ENCODE data around the gene CASP6.

Gene CASP6

DNA sequence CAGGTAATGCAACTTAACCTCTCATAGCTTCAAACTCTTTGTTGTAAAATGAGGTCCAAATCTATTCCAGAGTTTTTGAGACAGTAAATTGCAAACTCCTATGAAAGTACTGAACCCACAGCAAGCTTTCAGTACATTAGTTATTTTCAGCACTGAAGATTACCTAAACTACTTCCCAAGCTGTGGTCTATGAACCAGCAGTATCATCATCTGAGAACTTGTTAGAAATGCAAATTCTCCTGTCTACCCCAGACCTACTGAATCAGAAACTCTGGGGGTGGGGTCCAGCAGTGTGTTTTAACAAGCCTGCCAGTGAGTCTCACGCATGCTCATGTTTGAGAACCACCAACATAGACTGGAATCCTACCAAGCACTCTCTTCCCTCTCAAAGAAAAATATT lies 5.7 kb upstream of the CASP6 start:
- peaks cover 34% of the 10 kb centered on the region for H3K36me3 ChIP-seq (ENCODE audit: control insufficient read depth, low read depth, low read length)
- no peaks in the 10 kb centered on the region for H3K27me3 ChIP-seq (ENCODE audit: control insufficient read depth, insufficient read depth, low read length)
- no peak overlapping the region for H3K27ac ChIP-seq (ENCODE audit: low read length)
- no peak overlapping the region for H3K9ac ChIP-seq (ENCODE audit: low read length)
- H3K9me3 ChIP-seq (ENCODE audit: control insufficient read depth, low read depth, low read length), result no peaks in the 10 kb centered on the region
- no peak overlapping the region for H3K4me3 ChIP-seq (ENCODE audit: low read length)
- H3K4me1 ChIP-seq (ENCODE audit: control insufficient read depth, low read depth, low read length), result no peaks in the 10 kb centered on the region

DNA sequence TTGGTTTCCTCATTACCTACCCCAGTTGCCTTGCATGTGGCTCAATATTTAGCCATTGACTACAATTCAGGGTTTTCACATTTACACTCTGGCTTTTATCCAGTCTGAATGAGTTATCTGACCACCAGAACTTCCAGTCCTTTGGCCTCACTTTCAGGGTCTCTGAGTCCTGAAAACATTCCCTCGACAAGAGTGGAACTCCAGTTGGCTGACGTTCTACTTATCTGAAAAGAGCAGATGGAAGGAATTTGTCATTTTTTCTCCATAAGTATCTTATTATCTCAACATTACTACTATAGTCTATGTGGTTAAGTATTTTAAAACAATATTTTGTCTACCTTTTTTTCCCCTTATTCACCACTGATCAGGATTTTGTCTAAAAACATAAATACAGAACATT lies 5.2 kb upstream of the CASP6 start:
- Histone ChIP-seq H3K27me3 (ENCODE audit: control insufficient read depth, insufficient read depth, low read length) (no peaks in the 10 kb centered on the region), H3K4me3 (ENCODE audit: low read length) (no peak overlapping the region), H3K9ac (ENCODE audit: low read length) (no peak overlapping the region), H3K27ac (ENCODE audit: low read length) (no peak overlapping the region), H3K9me3 (ENCODE audit: control insufficient read depth, low read depth, low read length) (no peaks in the 10 kb centered on the region), H3K36me3 (ENCODE audit: control insufficient read depth, low read depth, low read length) (peaks cover 29% of the 10 kb centered on the region), H3K4me1 (ENCODE audit: control insufficient read depth, low read depth, low read length) (no peaks in the 10 kb centered on the region)

DNA sequence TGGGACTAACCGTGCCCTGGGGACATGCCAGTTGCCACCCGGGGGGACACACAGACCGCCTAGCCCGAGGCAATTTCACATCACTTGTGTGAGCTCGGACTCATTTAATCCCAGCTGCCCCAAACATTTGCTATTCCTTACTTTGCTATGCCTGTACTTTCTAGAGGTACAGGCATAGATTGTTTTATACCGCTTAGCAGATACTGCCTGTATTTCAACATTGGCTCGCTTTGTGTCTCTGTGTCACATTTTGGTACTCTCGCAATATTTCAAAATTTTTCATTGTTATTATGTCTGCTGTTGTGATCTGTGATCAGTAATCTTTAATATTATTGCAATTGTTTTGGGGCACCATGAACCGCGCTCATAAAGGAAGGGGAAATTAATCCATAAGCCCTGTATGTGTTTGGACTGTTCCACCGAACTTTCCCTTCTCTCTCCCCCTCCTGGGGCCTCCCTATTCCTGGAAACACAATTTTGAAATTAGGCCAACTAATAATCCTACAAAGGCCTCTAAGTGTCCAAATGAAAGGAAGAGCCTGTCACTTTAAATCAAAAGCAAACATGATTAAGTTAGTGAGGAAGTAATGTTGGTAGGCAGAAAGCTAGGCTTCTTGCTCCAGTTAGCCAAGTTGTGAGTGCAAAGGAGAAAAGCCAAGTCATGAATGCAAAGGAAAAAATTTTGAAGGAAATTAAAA lies 568 bp upstream of the CASP6 start:
- Histone ChIP-seq H3K4me1 (ENCODE audit: control insufficient read depth, low read depth, low read length) (peaks cover 9% of the 10 kb centered on the region), H3K4me3 (ENCODE audit: low read length) (peak overlapping the region; percentile 85), H3K36me3 (ENCODE audit: control insufficient read depth, low read depth, low read length) (peaks cover 11% of the 10 kb centered on the region), H3K27ac (ENCODE audit: low read length) (no peak overlapping the region), H3K9me3 (ENCODE audit: control insufficient read depth, low read depth, low read length) (no peaks in the 10 kb centered on the region), H3K9ac (ENCODE audit: low read length) (peak overlapping the region; percentile 92), H3K27me3 (ENCODE audit: control insufficient read depth, insufficient read depth, low read length) (no peaks in the 10 kb centered on the region)

- H3K9me3 ChIP-seq (ENCODE audit: control insufficient read depth, low read depth, low read length), result no peaks in the 10 kb centered on the region
- no peaks in the 10 kb centered on the region for H3K27me3 ChIP-seq (ENCODE audit: control insufficient read depth, insufficient read depth, low read length)
- H3K27ac ChIP-seq (ENCODE audit: low read length), result peak overlapping the region; percentile 75
- H3K4me1 ChIP-seq (ENCODE audit: control insufficient read depth, low read depth, low read length), result peaks cover 9% of the 10 kb centered on the region
- H3K36me3 ChIP-seq (ENCODE audit: control insufficient read depth, low read depth, low read length), result peaks cover 4% of the 10 kb centered on the region
- H3K4me3 ChIP-seq (ENCODE audit: low read length), result peak overlapping the region; percentile 85
- peak overlapping the region; percentile 92 for H3K9ac ChIP-seq (ENCODE audit: low read length)
Observed at GRCh38 chr4:109701566-109702410, 1.5 kb downstream of the CASP6 start.

DNA sequence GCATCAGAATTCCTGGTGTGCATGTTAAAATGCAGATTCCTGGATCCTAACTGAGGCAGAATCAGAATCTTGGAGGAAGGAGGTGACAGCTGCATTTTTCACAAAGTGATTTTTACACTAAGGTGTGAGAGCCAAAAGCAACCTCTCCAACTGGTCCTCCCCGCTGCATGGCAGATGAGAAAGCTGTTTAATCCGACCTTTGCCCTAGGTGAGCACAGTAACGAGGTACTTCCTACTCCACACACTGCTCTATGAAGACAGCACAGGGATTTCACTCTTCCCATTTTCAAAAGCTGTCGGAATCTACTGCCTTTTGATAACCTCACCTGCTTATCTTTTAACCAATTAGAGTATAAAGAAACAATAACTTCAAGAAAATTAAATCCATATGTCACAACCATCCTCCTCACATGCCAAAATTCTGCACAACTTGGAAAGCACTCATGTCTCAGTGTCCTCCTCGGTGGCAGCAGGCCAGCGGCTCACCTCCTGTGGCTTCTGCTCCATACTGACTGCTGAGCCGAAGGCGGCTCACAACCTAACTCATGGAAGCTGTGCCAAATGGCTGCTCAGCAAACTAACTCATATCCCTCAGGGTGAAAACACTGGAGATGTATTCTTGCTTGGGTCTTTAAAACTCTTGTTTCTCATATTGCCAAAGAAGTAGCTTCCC lies 3.6 kb downstream of the CASP6 start:
- Histone ChIP-seq H3K4me3 (ENCODE audit: low read length) (no peak overlapping the region), H3K36me3 (ENCODE audit: control insufficient read depth, low read depth, low read length) (peaks cover 11% of the 10 kb centered on the region), H3K27me3 (ENCODE audit: control insufficient read depth, insufficient read depth, low read length) (no peaks in the 10 kb centered on the region), H3K4me1 (ENCODE audit: control insufficient read depth, low read depth, low read length) (peaks cover 9% of the 10 kb centered on the region), H3K27ac (ENCODE audit: low read length) (no peak overlapping the region), H3K9me3 (ENCODE audit: control insufficient read depth, low read depth, low read length) (no peaks in the 10 kb centered on the region), H3K9ac (ENCODE audit: low read length) (no peak overlapping the region)

DNA sequence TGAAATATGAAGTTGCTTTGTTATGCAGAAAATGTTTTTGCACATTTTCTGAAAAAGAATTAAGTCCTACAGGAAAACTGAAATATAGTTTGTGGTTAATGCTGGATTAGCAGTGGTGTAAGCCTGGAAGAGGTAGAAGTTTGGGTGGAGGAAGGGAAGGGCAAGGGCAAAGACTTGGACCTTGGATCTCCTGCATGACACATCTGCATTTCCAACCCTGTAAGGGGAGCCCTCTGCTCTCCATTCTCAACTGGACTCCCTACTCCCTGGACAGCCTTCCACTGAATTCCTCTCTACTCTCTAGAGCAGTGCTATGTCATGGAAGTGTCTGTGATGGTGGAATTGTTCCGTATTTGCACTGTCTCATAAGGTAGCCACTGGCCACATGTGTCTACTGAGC lies 4.6 kb downstream of the CASP6 start:
- H3K4me1 ChIP-seq (ENCODE audit: control insufficient read depth, low read depth, low read length), result peaks cover 9% of the 10 kb centered on the region
- peaks cover 19% of the 10 kb centered on the region for H3K36me3 ChIP-seq (ENCODE audit: control insufficient read depth, low read depth, low read length)

DNA sequence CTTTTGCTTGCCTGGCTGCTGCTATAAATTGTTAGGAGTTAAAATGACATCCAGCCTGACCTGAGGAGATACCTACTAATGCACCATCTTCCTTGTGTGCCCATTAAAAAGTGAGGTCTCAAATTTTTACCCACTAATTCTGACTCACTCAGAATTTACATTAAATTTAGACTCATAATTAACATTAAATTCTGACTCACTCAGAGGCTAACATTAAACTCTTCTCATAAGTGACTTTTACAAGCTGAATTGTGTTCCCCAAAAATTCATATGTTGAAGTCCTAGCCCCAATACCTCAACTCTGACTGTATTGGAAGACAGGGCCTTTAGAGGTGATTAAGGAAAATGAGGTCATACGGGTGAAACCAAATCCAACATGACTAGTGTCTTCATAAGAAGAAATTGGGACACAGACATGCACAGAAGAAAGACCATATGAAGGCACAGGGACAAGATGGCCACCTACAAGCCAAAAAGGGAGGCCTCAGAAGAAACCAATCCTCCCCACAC lies 11.8 kb downstream of the CASP6 start:
- no peak overlapping the region for H3K4me3 ChIP-seq (ENCODE audit: low read length)
- no peak overlapping the region for H3K27ac ChIP-seq (ENCODE audit: low read length)
- no peaks in the 10 kb centered on the region for H3K27me3 ChIP-seq (ENCODE audit: control insufficient read depth, insufficient read depth, low read length)
- peaks cover 32% of the 10 kb centered on the region for H3K36me3 ChIP-seq (ENCODE audit: control insufficient read depth, low read depth, low read length)
- no peaks in the 10 kb centered on the region for H3K9me3 ChIP-seq (ENCODE audit: control insufficient read depth, low read depth, low read length)
- no peaks in the 10 kb centered on the region for H3K4me1 ChIP-seq (ENCODE audit: control insufficient read depth, low read depth, low read length)
- no peak overlapping the region for H3K9ac ChIP-seq (ENCODE audit: low read length)

More for the DNA sequence above, 4.6 kb downstream of the CASP6 start:
- Histone ChIP-seq H3K27ac (ENCODE audit: low read length) (no peak overlapping the region), H3K27me3 (ENCODE audit: control insufficient read depth, insufficient read depth, low read length) (no peaks in the 10 kb centered on the region), H3K9me3 (ENCODE audit: control insufficient read depth, low read depth, low read length) (no peaks in the 10 kb centered on the region), H3K9ac (ENCODE audit: low read length) (no peak overlapping the region), H3K4me3 (ENCODE audit: low read length) (no peak overlapping the region)

DNA sequence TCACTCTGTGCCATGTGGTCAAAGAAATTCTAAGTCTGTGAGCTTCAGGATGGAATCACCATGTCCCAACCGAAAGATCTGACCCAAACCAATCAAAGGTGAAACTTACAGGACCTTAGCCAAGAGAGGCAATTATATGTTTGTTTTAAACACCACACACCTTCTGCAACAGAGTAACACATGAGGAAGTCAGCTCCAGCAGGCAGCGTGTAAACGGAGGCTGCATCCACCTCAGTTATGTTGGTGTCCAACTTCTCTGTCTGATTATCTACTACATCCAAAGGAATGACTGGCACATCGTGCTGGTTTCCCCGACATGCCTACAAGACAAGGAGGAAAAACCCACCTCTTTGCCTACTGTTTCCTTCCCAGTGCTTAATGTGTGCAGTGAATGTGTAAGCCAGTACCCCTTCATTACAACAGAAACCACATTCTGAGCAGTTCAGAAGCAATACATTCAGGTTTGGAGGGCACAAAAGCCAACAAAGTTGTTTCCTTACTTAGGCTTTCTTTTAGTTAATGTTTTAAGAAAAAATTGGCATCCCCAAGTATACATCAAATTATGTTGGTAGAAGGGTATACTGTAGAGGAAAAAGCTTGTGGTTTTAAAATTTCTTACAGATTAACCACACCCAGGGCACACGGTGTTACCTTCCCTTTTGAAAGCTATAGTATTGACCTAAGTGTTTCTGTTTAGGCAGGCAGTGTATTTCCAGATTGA lies 12.4 kb downstream of the CASP6 start:
- Histone ChIP-seq H3K4me1 (ENCODE audit: control insufficient read depth, low read depth, low read length) (no peaks in the 10 kb centered on the region), H3K27me3 (ENCODE audit: control insufficient read depth, insufficient read depth, low read length) (no peaks in the 10 kb centered on the region), H3K9me3 (ENCODE audit: control insufficient read depth, low read depth, low read length) (no peaks in the 10 kb centered on the region), H3K4me3 (ENCODE audit: low read length) (no peak overlapping the region), H3K27ac (ENCODE audit: low read length) (no peak overlapping the region), H3K9ac (ENCODE audit: low read length) (no peak overlapping the region), H3K36me3 (ENCODE audit: control insufficient read depth, low read depth, low read length) (peaks cover 27% of the 10 kb centered on the region)

- Histone ChIP-seq H3K36me3 (ENCODE audit: control insufficient read depth, low read depth, low read length) (no peaks in the 10 kb centered on the region), H3K9me3 (ENCODE audit: control insufficient read depth, low read depth, low read length) (no peaks in the 10 kb centered on the region), H3K27ac (ENCODE audit: low read length) (no peak overlapping the region), H3K4me1 (ENCODE audit: control insufficient read depth, low read depth, low read length) (peaks cover 23% of the 10 kb centered on the region), H3K27me3 (ENCODE audit: control insufficient read depth, insufficient read depth, low read length) (no peaks in the 10 kb centered on the region), H3K9ac (ENCODE audit: low read length) (no peak overlapping the region), H3K4me3 (ENCODE audit: low read length) (no peak overlapping the region)
Observed at GRCh38 chr4:109684727-109685126, 18.5 kb downstream of the CASP6 start.

DNA sequence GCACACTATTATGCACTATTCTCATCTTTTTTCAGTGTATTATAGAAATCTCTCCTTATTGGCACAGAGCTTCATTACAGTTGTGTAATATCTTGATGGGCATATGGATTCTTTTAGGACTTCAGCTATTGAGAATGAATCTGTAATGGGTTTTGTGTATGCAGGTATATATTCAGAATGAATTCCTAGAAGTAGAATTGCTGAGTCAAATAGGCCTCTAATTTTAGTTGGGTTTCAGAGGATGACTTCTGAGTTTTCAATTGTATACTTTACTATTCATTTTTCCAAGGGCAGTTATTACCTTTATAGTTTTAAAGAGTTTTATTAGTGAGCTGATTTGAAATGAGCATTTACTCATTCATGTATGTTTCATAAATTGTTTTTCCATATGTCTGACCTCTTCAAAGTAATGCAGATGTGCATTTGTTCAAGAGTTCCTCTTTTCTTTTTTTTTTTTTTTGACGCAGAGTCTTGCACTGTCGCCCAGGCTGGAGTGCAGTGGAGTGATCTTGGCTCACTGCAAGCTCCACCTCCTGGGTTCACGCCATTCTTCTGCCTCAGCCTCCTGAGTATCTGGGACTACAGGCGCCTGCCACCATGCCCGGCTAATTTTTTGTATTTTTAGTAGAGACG lies 19.5 kb downstream of the CASP6 start:
- no peak overlapping the region for H3K9ac ChIP-seq (ENCODE audit: low read length)
- H3K27ac ChIP-seq (ENCODE audit: low read length), result no peak overlapping the region
- no peak overlapping the region for H3K4me3 ChIP-seq (ENCODE audit: low read length)
- no peaks in the 10 kb centered on the region for H3K27me3 ChIP-seq (ENCODE audit: control insufficient read depth, insufficient read depth, low read length)
- no peaks in the 10 kb centered on the region for H3K36me3 ChIP-seq (ENCODE audit: control insufficient read depth, low read depth, low read length)
- H3K9me3 ChIP-seq (ENCODE audit: control insufficient read depth, low read depth, low read length), result no peaks in the 10 kb centered on the region
- peaks cover 23% of the 10 kb centered on the region for H3K4me1 ChIP-seq (ENCODE audit: control insufficient read depth, low read depth, low read length)
